ENCODE data around the gene ENPP1.

GRCh38 chr6:131825946-131826345 lies 18.1 kb downstream of the ENPP1 start:
- no peak for TF ChIP-seq POLR2A (IDR thresholded peaks at IDR 0.05; ENCODE audit: low read depth, low read length)
- TF ChIP-seq CTCF (IDR thresholded peaks at IDR 0.05; ENCODE audit: extremely low read depth in 1 of 2, insufficient read depth in 1 of 2, low read depth in 1 of 2, low read length in 2 of 2): no peak
